Gastrocnemius medialis (tissue), 4 donors: ENCODE data around the gene ATP5PB. TPM values are rescaled to one million over a fixed set of nuclear protein-coding genes. Genes with fewer than 3 reads are reported as not detected.

Experiments
- ATAC-seq, 2 donors: fragments of 150-250 bp; one replicate each; pipeline ENCODE4 v1.9.1; 2016
- DNase-seq, 2 donors: peaks; one replicate each; pipeline ENCODE4 v3.0.0-alpha.2; 2019
- H3K27ac ChIP-seq, 4 donors: fragments of 200-600 bp; sonication (generic); 1 replicate in 1 of 4; 2 replicates in 3 of 4; pipeline ENCODE4 v1.5.1; 2016 to 2018; ENCODE audit warnings: mild to moderate bottlenecking in 2 of 4, moderate library complexity in 1 of 4
- H3K27me3 ChIP-seq, 3 donors: fragments of 200-600 bp; sonication (generic) in 2 of 3; 1 replicate in 1 of 3; 2 replicates in 2 of 3; pipeline versions ENCODE4 v1.5.1 to v1.6.0; 2016 to 2019; ENCODE audit warnings: mild to moderate bottlenecking in 1 of 3, moderate library complexity in 1 of 3
- H3K36me3 ChIP-seq, 2 donors: fragments of 200-600 bp; sonication (generic) in 1 of 2; one replicate each; pipeline ENCODE4 v1.5.1; 2017 to 2018
- H3K4me1 ChIP-seq, 2 donors: fragments of 200-600 bp; sonication (generic) in 1 of 2; one replicate each; pipeline ENCODE4 v1.5.1; 2016 to 2017; ENCODE audit warnings: mild to moderate bottlenecking in 2 of 2
- H3K4me3 ChIP-seq, 4 donors: fragments of 200-600 bp; sonication (generic) in 3 of 4; 1 replicate in 1 of 4; 2 replicates in 3 of 4; pipeline ENCODE4 v1.5.1; 2016 to 2019; ENCODE audit warnings: mild to moderate bottlenecking in 2 of 4
- H3K9me3 ChIP-seq, 3 donors: fragments of 200-600 bp; sonication (generic) in 2 of 3; 1 replicate in 1 of 3; 2 replicates in 2 of 3; pipeline ENCODE4 v1.5.1; 2016 to 2019
- POLR2A ChIP-seq, 2 donors: fragments of 450-650 bp; IDR thresholded peaks; one replicate each; pipeline ENCODE4 v1.6.1; 2017; ENCODE audit warnings: antibody characterized with exemption in 2 of 2, mild to moderate bottlenecking in 2 of 2, moderate library complexity in 2 of 2
- in situ Hi-C, 4 donors: fragments of 200-750 bp; cut with MboI; loops; one replicate each; pipeline versions ENCODE4 v1.15.0 to v1.8.0; 2017; ENCODE audit warnings: low sequenced_read_pairs in 4 of 4
- intact Hi-C: fragments of 100-400 bp; cut with DNase I; formaldehyde crosslinking; loops from one replicate; pipeline ENCODE4 v1.15.1; 2023; ENCODE audit warnings: low total_unique reads
- total RNA-seq, 4 donors: library from RNA; depleted of rRNA; stranded (reverse); fragments of >200 nt; gene quantifications; one replicate each; pipeline versions ENCODE4 v1.1.0 to v1.2.3, GENCODE V29; 2016
- TF ChIP-seq, protein P1 (sequence below), 5 experiments: fragments of 450-650 bp in 3 of 5; fragments of 200-600 bp in 2 of 5; sonication (generic) in 2 of 5; IDR thresholded peaks in 4 of 5; conservative IDR thresholded peaks in 1 of 5; 1 replicate in 4 of 5; 2 replicates in 1 of 5; pipeline ENCODE4 v1.5.1; 2016 to 2019; ENCODE audit warnings: antibody characterized with exemption in 5 of 5, mild to moderate bottlenecking in 3 of 5, moderate library complexity in 3 of 5

Gene ATP5PB, protein sequence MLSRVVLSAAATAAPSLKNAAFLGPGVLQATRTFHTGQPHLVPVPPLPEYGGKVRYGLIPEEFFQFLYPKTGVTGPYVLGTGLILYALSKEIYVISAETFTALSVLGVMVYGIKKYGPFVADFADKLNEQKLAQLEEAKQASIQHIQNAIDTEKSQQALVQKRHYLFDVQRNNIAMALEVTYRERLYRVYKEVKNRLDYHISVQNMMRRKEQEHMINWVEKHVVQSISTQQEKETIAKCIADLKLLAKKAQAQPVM
- total RNA-seq = 100 to 1,000 TPM; 232 to 350 (median 266) TPM

DNA sequence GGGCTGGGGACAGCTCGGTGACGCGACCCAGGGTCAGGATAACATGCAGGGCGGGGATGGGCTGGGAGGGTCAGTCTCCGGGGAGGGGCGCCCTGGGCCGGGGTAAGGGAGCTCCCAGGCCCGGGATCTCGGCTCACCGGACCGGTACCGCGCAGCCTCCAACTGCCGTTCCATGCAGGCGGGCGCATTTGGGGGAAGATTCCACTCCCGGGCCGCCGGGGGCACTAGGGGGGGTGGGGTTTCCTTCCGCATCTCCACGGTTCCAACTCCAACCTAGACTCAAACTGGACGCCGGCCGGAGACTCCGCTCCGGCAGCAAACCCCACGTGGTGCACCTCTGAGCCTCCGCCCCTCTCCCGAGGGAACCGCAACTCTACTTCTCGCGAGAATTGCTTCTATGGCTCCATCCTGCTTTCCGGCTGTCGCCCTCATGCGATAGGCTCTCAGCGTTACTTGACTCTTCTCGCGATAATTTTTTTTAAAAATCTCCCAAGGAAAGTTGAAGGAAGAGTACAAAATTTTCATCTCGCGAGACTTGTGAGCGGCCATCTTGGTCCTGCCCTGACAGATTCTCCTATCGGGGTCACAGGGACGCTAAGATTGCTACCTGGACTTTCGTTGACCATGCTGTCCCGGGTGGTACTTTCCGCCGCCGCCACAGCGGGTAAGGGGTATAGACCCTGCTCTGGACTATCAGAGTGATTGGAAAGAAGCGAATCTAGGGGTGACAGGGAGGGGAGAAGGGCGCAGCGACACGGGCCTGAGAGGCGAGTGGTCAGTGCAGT is at the start of gene ATP5PB, which contains the start of gene WDR77:
Gene ATP5PB (plus strand): TSS at position 547 of the 785 bp plus-strand sequence. CDS start 78 bp downstream, at position 625.
Gene WDR77 (minus strand): TSS at position 339 of the 785 bp plus-strand sequence. CDS start 87 bp downstream, at position 252.
- peak in 1 of 2 donors; percentile 42 for TF ChIP-seq POLR2A (IDR thresholded peaks at IDR 0.05)
- TF ChIP-seq, protein P1, sequence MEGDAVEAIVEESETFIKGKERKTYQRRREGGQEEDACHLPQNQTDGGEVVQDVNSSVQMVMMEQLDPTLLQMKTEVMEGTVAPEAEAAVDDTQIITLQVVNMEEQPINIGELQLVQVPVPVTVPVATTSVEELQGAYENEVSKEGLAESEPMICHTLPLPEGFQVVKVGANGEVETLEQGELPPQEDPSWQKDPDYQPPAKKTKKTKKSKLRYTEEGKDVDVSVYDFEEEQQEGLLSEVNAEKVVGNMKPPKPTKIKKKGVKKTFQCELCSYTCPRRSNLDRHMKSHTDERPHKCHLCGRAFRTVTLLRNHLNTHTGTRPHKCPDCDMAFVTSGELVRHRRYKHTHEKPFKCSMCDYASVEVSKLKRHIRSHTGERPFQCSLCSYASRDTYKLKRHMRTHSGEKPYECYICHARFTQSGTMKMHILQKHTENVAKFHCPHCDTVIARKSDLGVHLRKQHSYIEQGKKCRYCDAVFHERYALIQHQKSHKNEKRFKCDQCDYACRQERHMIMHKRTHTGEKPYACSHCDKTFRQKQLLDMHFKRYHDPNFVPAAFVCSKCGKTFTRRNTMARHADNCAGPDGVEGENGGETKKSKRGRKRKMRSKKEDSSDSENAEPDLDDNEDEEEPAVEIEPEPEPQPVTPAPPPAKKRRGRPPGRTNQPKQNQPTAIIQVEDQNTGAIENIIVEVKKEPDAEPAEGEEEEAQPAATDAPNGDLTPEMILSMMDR (IDR thresholded peaks at IDR 0.05 in 4 of 5, conservative IDR thresholded peaks at IDR 0.05 in 1 of 5) = peak in 1 of 5 experiments; percentile 30
- intact Hi-C loops = loop anchor here (1.0 to 10.0 kb wide), 4 partner anchors 306 to 1626 kb away; partner anchors contain the start of genes CEPT1, DDX20, DRAM2 and LRIF1
- in situ Hi-C loops = no loop called here
- Histone ChIP-seq H3K9me3 (no peaks in the 10 kb centered on the region), H3K36me3 (peaks cover 0 to 39% of the 10 kb centered on the region in 2 donors), H3K27ac (peak within 1 kb of the TSS; percentile 83 to 96 (median 92)), H3K4me1 (peaks cover 40 to 42% of the 10 kb centered on the region in 2 donors), H3K4me3 (peak within 1 kb of the TSS; percentile 76 to 97 (median 88)), H3K27me3 (no peaks in the 10 kb centered on the region)
- ATAC-seq = peak; percentile 98 to 99
- peak; percentile 96 to 98 for DNase-seq

DNA sequence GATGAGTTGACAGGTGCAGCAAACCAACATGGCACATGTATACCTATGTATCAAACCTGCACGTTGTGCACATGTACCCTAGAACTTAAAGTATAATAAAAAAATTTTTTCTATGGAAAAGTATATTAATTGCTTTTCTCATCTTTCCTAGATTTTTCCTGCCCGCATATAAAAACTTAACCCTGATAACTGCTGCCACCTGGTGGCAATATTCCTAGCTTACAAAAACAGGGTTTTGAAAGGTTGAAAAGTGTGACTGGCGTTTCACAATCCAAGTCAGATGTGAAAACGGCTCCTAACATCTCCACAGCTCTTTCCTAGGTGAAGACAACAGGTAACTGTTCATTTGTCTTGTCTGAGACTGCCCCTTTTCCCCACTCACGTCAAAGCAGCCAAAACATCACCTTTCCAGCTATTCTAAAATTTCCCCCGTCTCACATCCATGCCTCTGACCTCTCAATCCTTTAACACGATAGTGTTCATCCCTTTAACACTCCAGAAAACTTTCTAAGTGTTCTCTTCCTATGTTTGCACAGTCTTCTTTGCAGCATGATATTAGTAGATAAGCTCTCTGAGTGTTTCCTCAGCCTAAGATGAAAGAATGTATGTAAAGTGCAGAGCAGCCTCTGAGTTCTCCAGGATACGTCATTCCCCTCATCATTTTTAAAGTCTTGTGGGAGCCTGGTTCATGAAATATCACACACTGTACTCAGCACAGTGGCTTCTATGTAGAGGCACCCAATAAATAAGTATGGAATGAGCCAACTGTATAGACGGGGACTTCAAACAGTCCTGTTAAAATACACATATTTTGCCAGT is 49.3 kb upstream of the ATP5PB start:
- Histone ChIP-seq H3K4me1 (no peaks in the 10 kb centered on the region), H3K27ac (no peak overlapping the region), H3K36me3 (no peaks in the 10 kb centered on the region), H3K27me3 (no peaks in the 10 kb centered on the region), H3K9me3 (no peaks in the 10 kb centered on the region), H3K4me3 (no peak overlapping the region)
- TF ChIP-seq POLR2A (IDR thresholded peaks at IDR 0.05) = no peak
- TF ChIP-seq, protein P1 (IDR thresholded peaks at IDR 0.05 in 4 of 5, conservative IDR thresholded peaks at IDR 0.05 in 1 of 5) = peak in 3 of 5 experiments; percentile 35 to 56 (median 52)
- in situ Hi-C loops = loop anchor here (10.0 kb wide), 1 partner anchor 175 kb away; the partner anchor contains the start of gene CHI3L2 (in 4 of the 4)
- DNase-seq (no peak), ATAC-seq (no peak)
- intact Hi-C loops = loop anchor here (2.0 kb wide), 1 partner anchor 177 kb away; no protein-coding TSS in a partner anchor

DNA sequence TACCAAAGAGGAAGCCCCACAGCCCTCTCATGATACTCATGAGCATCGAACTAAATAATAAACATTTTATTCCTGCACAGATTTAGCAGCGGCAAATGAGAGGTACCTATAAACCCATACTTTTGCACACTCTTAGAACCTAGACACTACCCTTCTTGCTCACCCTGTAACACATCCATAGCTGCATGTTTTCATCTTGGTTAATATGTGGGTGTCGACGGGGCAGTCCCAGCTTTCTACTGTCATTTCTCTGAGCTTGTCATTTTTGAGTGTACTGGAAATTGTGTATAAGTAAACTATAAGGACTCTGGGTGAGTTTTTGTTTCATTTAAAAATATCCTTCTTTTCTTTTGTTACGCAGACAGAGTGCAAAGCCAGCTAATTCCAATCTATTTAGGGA is 47.2 kb upstream of the ATP5PB start:
- DNase-seq (no peak), ATAC-seq (no peak)
- Histone ChIP-seq H3K27me3 (no peaks in the 10 kb centered on the region), H3K27ac (no peak overlapping the region), H3K4me1 (no peaks in the 10 kb centered on the region), H3K36me3 (no peaks in the 10 kb centered on the region), H3K9me3 (no peaks in the 10 kb centered on the region), H3K4me3 (no peak overlapping the region)
- TF ChIP-seq POLR2A (IDR thresholded peaks at IDR 0.05) = no peak
- TF ChIP-seq, protein P1 (IDR thresholded peaks at IDR 0.05 in 4 of 5, conservative IDR thresholded peaks at IDR 0.05 in 1 of 5) = no peak
- intact Hi-C loops (no loop called here), in situ Hi-C loops (no loop called here)

DNA sequence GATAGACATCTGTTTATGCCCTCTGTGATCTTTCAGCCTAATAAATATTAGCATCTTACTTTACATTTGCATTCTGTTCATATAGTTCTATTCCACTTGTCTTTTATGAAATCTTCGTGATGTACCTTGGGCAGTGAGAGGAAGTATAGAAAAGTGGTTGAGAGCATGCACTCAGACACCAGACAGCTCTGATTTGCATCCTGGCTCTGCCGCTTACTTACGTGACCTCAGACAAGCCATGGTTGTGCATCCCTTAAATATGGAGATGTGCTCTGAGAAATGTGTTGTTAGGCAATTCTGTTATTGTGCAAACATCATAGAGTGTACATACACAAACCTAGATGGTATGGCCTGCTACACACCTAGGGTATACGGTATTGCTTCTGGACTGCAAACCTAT is 44.7 kb upstream of the ATP5PB start:
- in situ Hi-C loops = no loop called here
- Histone ChIP-seq H3K36me3 (no peaks in the 10 kb centered on the region), H3K27ac (no peak overlapping the region), H3K4me1 (no peaks in the 10 kb centered on the region), H3K4me3 (no peak overlapping the region), H3K27me3 (no peaks in the 10 kb centered on the region), H3K9me3 (no peaks in the 10 kb centered on the region)
- TF ChIP-seq, protein P1 (IDR thresholded peaks at IDR 0.05 in 4 of 5, conservative IDR thresholded peaks at IDR 0.05 in 1 of 5) = no peak
- TF ChIP-seq POLR2A (IDR thresholded peaks at IDR 0.05) = no peak
- DNase-seq = no peak
- intact Hi-C loops = no loop called here
- ATAC-seq = no peak
